Muscle layer of colon (tissue), 2 donors: ENCODE data around the gene OPRD1.

ENCODE experiments used
- H3K27ac ChIP-seq: one replicate; pipeline ENCODE4 v1.7.0; 2013; ENCODE audit warnings: low read depth, mild to moderate bottlenecking, low read length, moderate library complexity
- H3K27me3 ChIP-seq, 2 donors: one replicate each; pipeline ENCODE4 v1.7.0; 2013; ENCODE audit warnings: low read length in 2 of 2, mild to moderate bottlenecking in 2 of 2; ENCODE audit not compliant: insufficient read depth in 2 of 2, control insufficient read depth in 1 of 2
- H3K36me3 ChIP-seq: one replicate; pipeline ENCODE4 v1.7.0; 2013; ENCODE audit warnings: mild to moderate bottlenecking, low read length; ENCODE audit not compliant: insufficient read depth
- H3K4me1 ChIP-seq: one replicate; pipeline ENCODE4 v1.7.0; 2013; ENCODE audit warnings: mild to moderate bottlenecking, low read length; ENCODE audit not compliant: insufficient read depth
- H3K4me3 ChIP-seq, 2 donors: one replicate each; pipeline ENCODE4 v1.7.0; 2013; ENCODE audit warnings: low read length in 2 of 2, low read depth in 1 of 2, mild to moderate bottlenecking in 1 of 2, moderate library complexity in 1 of 2
- H3K9ac ChIP-seq: one replicate; pipeline ENCODE4 v1.7.0; 2013; ENCODE audit warnings: low read length
- H3K9me3 ChIP-seq: one replicate; pipeline ENCODE4 v1.7.0; 2013; ENCODE audit warnings: mild to moderate bottlenecking, low read length
- donor health status: abdominal sarcoma.
- donor health status: Adenocarcinoma of cecum.

OPRD1 gene

GRCh38 chr1:28803662-28804061 is 8.3 kb upstream of the OPRD1 start:
- H3K9ac ChIP-seq = no peak overlapping the region
- H3K9me3 ChIP-seq = no peaks in the 10 kb centered on the region
- no peaks in the 10 kb centered on the region for H3K4me1 ChIP-seq
- H3K4me3 ChIP-seq = no peak overlapping the region
- H3K36me3 ChIP-seq = no peaks in the 10 kb centered on the region
- H3K27me3 ChIP-seq = no peaks in the 10 kb centered on the region
- no peak overlapping the region for H3K27ac ChIP-seq

- H3K9me3 ChIP-seq = no peaks in the 10 kb centered on the region
- H3K27ac ChIP-seq = no peak overlapping the region
- no peaks in the 10 kb centered on the region for H3K36me3 ChIP-seq
- no peak overlapping the region for H3K9ac ChIP-seq
- H3K4me3 ChIP-seq = no peak overlapping the region
- H3K4me1 ChIP-seq = no peaks in the 10 kb centered on the region
- H3K27me3 ChIP-seq = no peaks in the 10 kb centered on the region
Observed at GRCh38 chr1:28804071-28804470, 7.9 kb upstream of the OPRD1 start.

GRCh38 chr1:28807046-28807445 is 4.9 kb upstream of the OPRD1 start:
- Histone ChIP-seq H3K9ac (no peak overlapping the region), H3K27me3 (peaks cover 9 to 15% of the 10 kb centered on the region in 2 donors), H3K27ac (no peak overlapping the region)

GRCh38 chr1:28807986-28808385 is 4.0 kb upstream of the OPRD1 start:
- Histone ChIP-seq H3K36me3 (no peaks in the 10 kb centered on the region), H3K27ac (no peak overlapping the region), H3K9me3 (no peaks in the 10 kb centered on the region), H3K4me3 (no peak overlapping the region), H3K27me3 (peaks cover 15 to 17% of the 10 kb centered on the region in 2 donors), H3K4me1 (no peaks in the 10 kb centered on the region), H3K9ac (no peak overlapping the region)

More at GRCh38 chr1:28807046-28807445, 4.9 kb upstream of the OPRD1 start:
- Histone ChIP-seq H3K9me3 (no peaks in the 10 kb centered on the region), H3K4me3 (no peak overlapping the region), H3K4me1 (no peaks in the 10 kb centered on the region), H3K36me3 (no peaks in the 10 kb centered on the region)

DNA sequence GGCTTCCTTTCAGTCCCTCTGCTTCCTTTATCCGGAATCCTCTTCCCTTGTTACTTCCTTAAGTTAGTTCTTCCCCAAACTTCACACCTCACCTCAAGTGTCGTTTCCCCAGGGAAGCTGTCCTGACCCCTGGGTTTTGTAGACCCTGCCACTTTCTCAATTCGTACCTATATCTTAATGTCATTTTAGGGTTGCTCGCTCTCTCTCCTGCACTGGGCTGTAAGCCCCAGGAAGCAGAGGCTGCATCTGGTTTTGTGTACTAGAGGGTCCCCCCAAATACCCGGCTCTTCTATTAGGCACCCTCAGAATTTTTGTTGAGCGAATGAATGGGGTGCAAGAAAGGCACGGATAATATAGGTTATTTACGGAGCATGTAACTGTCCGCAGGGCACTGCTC is 603 bp upstream of the OPRD1 start:
- Histone ChIP-seq H3K9me3 (no peaks in the 10 kb centered on the region), H3K36me3 (no peaks in the 10 kb centered on the region), H3K27ac (no peak overlapping the region), H3K4me3 (no peak overlapping the region), H3K4me1 (no peaks in the 10 kb centered on the region), H3K27me3 (peaks cover 15 to 29% of the 10 kb centered on the region in 2 donors), H3K9ac (no peak overlapping the region)

DNA sequence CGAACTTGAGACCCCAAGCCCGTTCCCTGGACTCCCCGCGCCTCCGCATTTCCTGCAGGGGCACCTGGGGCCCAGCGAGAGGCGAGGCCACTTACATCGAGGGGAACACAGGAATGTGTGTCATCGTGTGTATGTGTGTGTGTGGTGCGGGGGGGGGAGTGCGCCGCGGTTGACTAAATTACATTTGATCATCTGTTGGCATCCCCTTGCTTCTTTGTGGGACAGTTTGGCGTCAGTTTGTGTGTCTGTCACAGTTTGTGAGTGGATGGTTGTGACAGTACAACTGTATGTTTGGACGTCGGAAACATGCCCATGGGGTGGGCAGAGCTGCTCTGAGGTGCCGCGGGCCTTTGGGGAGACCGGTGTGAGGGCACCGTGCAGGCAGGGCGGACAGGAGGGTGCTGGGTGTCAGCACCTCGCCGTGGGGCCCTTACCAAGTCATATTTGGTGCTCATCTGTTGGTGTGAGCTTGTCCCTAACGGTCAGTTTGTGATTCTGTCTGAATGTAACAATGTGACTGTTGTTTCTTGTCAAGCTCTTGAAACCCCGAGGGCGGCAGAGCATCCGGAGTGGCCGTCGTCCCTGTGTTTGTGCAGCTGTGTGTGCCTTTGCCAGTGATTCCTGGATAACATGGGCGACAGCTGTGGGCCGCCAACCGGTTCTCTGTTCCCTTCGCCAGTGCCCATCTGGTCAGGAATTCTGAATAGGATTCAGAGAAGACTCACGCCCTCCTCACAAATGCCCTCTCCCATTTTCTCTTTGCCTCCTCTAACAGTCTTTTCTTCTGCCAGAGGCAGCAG is 899 bp downstream of the OPRD1 start:
- peaks cover 15 to 37% of the 10 kb centered on the region in 2 donors for H3K27me3 ChIP-seq
- H3K4me1 ChIP-seq = no peaks in the 10 kb centered on the region
- H3K4me3 ChIP-seq = no peak overlapping the region
- H3K36me3 ChIP-seq = no peaks in the 10 kb centered on the region
- H3K9ac ChIP-seq = no peak overlapping the region
- H3K9me3 ChIP-seq = no peaks in the 10 kb centered on the region
- no peak overlapping the region for H3K27ac ChIP-seq

GRCh38 chr1:28813931-28814465 is 2.0 kb downstream of the OPRD1 start:
- Histone ChIP-seq H3K4me3 (no peak overlapping the region), H3K4me1 (no peaks in the 10 kb centered on the region), H3K9me3 (no peaks in the 10 kb centered on the region), H3K36me3 (no peaks in the 10 kb centered on the region), H3K27me3 (peaks cover 15 to 44% of the 10 kb centered on the region in 2 donors), H3K9ac (no peak overlapping the region), H3K27ac (no peak overlapping the region)

GRCh38 chr1:28815533-28816185 is 3.7 kb downstream of the OPRD1 start:
- Histone ChIP-seq H3K9me3 (no peaks in the 10 kb centered on the region), H3K36me3 (no peaks in the 10 kb centered on the region), H3K9ac (no peak overlapping the region), H3K27me3 (peaks cover 6 to 44% of the 10 kb centered on the region in 2 donors), H3K27ac (no peak overlapping the region), H3K4me1 (no peaks in the 10 kb centered on the region), H3K4me3 (no peak overlapping the region)

- H3K27ac ChIP-seq = no peak overlapping the region
- H3K4me1 ChIP-seq = no peaks in the 10 kb centered on the region
- no peaks in the 10 kb centered on the region for H3K9me3 ChIP-seq
- H3K36me3 ChIP-seq = no peaks in the 10 kb centered on the region
- no peak overlapping the region for H3K4me3 ChIP-seq
- peaks cover 0 to 36% of the 10 kb centered on the region in 2 donors for H3K27me3 ChIP-seq
- H3K9ac ChIP-seq = no peak overlapping the region
Observed at GRCh38 chr1:28817133-28817532, 5.2 kb downstream of the OPRD1 start.

- H3K36me3 ChIP-seq = no peaks in the 10 kb centered on the region
- H3K9ac ChIP-seq = no peak overlapping the region
- no peaks in the 10 kb centered on the region for H3K9me3 ChIP-seq
- H3K4me3 ChIP-seq = no peak overlapping the region
- H3K27me3 ChIP-seq = peaks cover 0 to 19% of the 10 kb centered on the region in 2 donors
- no peak overlapping the region for H3K27ac ChIP-seq
- H3K4me1 ChIP-seq = no peaks in the 10 kb centered on the region
Observed at GRCh38 chr1:28819020-28819419, 7.0 kb downstream of the OPRD1 start.

DNA sequence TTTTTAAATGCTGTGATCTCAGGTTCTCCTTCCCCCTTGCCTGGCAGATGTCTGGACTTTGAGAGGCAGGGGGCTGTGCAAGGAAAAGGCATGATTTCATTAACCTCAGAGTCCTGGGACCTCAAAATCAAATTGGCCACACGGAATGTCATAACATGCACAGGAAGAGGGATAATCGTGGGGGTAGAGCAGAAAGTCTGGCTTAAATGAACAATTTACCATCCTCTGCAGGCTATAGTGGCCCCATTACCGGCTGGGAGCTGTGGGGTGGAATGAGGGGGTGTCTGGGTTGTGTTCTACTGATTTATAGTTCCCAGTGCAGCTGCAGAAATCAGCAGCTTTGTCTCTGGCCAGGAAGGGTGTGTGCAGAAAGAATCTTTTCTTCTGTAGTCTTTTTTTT is 10.8 kb downstream of the OPRD1 start:
- Histone ChIP-seq H3K9ac (no peak overlapping the region), H3K4me3 (no peak overlapping the region), H3K4me1 (no peaks in the 10 kb centered on the region), H3K36me3 (no peaks in the 10 kb centered on the region), H3K27me3 (peaks cover 0 to 7% of the 10 kb centered on the region in 2 donors), H3K9me3 (no peaks in the 10 kb centered on the region), H3K27ac (no peak overlapping the region)
